ENCODE results near the gene PDE11A. TPM values are rescaled to one million over a fixed set of nuclear protein-coding genes. Genes with fewer than 3 reads are reported as not detected.
"Not testable (repeated sequence)": the region's sequence is repeated elsewhere in the genome, so short reads cannot be mapped to it uniquely, and the experiment has no call there.

PDE11A gene
- total RNA-seq, 1 donor from 2014 or later = 1.00 TPM

DNA sequence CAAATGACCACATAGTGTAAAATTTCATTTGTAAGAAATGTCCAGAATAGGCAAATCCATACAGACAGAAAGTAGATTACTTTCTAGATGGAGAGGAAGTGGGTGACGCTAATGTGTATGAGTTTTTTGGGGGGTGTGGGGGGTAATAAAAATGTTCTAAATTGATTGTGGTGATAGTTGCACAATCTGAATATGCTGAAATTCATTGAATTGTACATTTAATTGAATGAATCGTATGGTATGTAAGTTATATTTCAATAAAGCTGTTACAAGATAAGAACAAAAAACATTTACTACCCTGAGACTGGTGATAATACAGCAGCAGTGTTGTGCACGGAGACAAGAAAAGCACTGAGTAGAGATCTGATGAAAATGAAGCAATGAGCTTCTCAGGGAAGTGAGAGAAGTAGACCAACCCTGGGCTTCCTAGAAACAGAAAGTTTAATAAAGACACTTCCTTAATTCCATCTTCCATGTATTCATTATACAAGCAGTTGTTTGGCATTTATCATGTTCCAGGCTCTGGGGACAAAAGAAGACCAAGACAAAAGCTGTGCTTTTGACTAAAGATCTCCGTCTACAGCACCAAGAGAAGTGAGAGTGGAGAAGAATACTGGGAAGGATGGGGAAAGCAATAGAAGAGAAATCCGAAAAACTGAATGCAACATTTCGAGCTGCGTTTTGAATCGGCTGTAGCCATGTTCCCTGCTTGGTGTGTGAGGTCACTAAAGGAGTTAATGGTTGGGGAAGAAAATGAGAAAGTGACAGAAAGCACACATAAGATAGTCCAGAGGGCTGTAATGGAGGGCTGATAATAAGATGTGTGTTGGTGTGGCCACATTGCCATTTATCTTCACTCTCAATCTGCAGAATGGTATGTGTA is 1.8 kb upstream of the PDE11A start:
- DNase-seq (ENCODE audit: low spot score) = no peak

DNA sequence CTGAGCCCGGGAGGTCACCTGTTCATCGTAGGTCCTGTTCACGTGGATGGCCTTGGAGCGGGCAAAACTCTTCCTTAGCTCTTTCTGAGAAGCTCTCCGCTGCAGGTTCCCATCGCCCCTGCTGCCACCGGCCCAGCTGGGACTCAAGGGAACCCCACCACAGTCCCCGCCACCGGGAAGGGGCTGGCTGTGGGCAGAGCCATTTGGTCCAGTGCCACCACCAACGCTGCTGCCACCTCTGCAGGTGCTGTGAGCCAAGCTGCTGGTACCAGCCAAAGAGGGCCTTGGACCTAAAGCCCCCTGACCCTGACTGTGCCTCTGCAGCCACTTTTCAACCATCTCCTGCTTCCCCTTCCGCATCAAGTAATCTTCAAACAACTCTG is 586 bp downstream of the PDE11A start:
- no peak for DNase-seq (ENCODE audit: low spot score)

DNA sequence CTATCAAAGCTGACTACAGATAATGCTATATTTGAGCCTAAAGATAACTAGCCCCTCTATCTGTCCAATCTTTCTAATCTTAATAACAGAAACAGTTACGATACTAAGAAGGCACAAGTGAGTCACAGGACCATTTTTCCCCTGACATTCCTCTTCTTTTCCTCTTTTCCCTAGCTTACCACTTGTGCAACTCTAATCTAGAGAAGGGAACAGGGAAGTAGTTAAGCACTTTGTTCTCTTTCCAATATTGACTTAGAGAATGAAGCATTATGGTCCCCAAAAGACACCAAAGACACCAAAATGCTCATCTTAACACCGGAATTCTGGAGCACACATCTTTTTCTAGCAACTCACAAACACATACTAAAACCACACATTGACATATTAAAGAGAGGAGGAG is 1.8 kb downstream of the PDE11A start:
- DNase-seq (ENCODE audit: low spot score) = no peak

DNA sequence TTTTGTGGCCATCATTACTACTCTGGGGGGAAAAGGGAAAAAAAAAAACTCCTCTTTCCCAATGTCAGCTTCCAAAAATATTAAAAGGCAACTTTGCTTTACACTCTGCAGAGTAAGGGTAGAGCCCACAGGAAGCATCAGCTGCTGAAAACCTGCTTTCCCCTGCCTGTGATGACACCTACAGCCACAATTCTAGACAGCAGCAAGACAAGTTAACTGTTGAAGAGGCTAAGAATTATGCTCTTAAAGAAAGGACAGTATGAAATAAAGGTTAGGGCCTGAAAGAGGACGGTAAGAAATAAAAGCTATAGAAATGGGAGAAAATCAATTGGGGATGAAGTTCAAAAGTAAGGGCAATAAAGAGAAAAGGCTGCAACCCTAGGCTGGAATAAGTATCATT is 3.0 kb downstream of the PDE11A start:
- no peak for DNase-seq (ENCODE audit: low spot score)

DNA sequence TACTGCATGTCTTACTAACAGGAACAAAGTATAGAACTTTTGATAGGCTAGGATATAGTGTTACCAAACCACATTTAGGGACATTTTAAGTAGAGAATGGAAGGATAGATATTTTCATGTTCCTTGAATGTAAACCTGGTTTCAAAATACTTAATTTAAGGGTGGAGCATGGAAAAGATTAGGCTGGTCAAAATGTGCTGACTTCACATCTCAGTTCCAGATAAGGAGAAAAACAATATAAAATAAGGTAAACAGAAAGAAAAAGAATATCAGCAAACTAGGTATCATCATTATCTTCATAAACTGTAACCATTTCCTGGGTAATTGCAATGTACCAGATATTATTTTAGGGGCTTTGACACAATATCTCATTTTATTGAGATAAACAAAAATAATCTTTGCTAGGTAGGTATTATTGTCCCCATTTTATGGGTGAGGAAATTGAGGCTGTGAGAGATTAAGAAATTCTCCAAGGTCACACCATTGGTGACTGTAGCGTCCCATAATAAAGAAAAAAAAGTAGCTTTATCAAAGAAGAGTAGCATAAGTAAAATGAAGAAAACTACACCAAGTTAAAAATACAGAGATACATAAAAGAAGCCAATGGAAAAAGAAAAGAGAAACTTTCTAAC is 3.6 kb downstream of the PDE11A start:
- no peak for DNase-seq (ENCODE audit: low spot score)

DNA sequence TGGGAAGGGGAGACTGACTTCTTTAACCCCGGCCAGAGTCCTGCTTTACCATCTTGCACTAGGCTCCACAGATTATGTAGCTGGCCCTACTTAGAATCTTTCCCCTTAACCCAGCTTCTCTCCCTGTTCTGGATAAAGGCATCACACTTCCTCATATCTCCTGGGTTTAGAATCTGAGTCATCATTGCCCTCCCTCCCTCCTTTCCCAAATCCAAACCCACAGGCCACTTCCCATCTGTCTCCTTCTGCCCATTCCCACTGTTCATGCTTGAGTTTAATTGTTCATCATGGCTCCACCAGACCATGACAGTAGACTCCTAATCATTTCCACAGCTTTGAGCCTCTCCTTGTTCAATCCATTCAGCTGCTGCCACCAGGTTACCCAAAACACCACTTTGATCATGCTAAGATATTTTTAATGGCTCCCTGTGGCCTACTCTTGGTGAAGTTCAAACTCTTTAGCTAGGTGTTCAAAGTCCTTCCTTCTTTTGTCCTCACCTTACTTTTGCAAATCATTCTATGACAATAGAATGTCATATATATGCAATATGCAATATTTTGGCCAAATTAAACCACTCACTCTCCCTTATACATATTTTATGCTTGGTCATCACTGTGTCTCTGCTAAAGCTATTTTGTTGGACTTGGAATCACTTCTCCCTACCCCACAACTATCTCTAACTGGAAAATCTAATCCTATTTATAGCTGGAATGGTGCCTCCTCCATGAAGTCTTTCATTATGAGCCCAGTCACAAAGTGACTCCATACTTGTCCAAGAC is 5.5 kb downstream of the PDE11A start:
- DNase-seq (ENCODE audit: low spot score) = no peak

DNA sequence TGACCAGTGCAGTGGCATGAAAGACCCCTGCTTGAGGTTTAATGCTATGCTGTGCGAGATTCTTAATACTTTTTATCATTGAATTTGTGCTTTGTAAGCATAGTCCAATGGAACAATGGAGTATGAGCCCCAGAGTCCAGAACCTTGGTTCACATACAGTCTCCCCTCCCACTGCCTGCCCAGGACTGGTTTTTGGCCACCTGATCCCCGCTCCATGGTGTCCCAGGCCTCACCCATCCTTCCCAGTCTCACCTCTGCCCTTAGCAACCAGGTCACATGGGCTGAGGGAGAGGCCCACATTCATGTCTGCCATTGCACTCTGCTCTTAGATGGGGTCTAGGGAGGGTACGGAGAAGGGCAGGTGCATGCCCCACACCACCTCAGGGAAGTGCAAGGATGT is 6.3 kb downstream of the PDE11A start:
- no peak for DNase-seq (ENCODE audit: low spot score)

DNA sequence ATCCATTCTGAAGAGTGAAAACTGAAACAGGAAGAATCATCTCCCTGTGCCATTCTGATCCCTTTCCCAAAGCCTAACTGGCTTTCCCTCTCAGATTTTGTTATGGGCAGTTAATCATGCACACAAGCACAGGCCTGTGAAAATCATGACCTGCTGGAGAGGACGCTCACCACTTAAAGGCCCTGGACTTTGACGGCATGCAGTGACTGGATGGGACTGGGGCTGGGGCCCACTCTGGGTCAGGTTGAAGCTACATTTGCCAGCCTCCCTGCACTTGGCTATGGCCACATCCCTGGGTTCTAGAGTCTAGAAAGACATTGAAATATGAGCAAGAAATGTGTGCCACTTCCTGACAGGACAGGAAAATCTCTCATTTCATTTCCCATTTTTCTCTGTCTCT is 12.9 kb downstream of the PDE11A start:
- DNase-seq (ENCODE audit: low spot score) = no peak

DNA sequence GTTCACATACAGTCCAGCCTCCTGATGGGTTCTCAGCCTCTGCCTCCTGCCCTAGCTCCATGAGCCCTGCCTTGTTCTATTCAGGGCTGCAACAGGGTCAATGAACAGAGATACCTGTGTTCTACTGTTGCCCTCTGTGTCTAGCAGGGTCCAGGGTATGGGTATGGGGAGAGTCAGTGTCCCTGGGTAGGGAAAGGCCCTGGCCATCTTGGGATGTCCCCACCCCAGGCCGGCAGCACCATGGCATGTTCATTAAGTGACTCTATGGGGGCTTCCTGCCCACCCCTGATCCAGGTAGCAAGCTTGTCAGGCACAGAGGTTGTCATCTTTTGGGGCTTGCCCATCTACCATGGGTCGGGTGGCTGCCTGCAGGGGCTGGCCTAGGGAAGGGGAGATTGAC is 13.5 kb downstream of the PDE11A start:
- no peak for DNase-seq (ENCODE audit: low spot score)

DNA sequence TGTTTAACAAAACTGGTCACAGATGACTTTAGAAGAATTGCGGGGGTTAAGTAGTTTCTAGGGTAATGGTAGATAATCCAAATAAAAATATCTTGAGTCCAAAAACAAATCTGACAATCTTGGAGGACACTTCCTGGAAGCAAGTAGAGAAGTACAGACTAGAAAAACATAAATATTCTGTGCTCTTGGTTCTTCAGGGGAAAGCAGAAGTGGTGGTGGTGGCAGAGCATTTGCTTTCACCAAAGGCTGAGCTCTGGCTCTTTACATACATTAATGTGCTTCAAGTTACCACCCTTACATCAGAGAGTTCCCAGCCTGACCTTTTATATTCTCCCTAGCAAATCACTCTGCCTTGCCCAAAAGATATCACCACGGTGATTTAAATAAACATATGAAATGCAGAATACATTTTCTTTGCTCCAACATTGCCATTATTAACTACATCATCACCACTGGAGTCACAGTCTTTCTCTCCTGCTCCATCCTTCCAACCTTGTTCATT is 15.3 kb downstream of the PDE11A start:
- no peak for DNase-seq (ENCODE audit: low spot score)

DNA sequence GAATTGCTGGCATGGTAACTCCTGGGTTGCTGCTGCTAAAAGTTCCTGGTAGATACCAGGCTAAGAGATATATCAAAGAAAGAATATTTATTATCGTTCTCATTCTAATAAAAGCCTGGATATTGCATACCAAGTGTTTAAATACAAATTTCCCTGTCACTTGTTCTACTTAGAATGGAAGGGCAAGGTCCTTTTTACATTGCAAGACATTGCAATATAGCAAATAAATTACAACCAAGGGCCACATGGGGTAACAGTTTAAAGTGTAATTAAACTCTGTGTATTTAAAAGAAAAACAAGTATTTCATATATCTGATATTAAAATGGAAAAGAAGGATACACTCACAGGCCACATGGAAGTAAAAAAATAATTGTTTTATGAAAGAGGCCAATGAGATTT is 16.2 kb downstream of the PDE11A start:
- DNase-seq (ENCODE audit: low spot score) = no peak

DNA sequence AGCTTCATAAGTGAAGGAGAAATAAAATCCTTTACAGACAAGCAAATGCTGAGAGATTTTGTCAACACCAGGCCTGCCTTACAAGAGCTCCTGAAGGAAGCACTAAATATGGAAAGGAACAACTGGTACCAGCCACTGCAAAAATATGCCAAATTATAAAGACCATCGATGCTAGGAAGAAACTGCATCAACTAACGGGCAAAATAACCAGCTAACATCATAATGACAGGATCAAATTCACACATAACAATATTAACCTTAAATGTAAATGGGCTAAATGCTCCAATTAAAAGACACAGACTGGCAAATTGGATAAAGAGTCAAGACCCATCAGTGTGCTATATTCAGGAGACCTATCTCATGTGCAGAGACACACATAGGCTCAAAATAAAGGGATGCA is 21.3 kb downstream of the PDE11A start:
- DNase-seq (ENCODE audit: low spot score) = not testable (repeated sequence)

DNA sequence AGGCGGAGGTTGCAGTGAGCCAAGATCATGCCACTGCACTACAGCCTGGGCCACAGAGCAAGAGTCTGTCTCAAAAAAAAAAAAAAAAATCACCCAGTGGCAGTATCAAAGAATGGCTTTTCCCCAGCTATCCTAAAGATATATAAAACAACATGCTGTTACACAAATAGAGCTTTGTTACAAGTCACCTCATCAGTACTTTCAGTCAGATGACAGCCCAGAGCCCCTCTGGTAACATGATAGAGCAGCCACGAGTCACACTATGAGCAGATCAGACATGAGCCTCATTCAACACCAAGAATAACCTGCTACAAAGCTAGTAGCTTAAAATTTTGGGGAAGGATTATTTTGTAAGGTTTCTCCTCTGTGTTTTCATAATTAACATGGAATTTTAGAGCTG is 25.2 kb downstream of the PDE11A start:
- no peak for DNase-seq (ENCODE audit: low spot score)

DNA sequence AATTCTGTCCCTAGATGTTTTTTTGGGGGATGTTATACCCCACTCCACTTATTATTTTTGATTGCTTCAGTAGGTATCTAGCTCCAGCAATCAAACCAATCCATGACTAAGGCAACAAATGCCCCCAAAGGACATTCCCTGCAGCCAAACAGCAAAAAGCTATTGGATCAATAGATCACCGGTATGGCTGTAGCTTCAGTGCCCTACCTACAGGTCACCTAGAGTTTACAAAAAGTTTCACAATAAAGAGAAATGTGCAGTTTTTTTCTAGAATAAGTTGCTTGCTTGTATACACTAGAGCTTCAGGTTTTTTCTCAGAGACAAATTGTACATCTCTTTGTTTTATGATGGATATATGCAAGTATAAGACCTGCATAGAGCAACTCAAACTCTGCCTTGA is 27.7 kb downstream of the PDE11A start:
- no peak for DNase-seq (ENCODE audit: low spot score)

DNA sequence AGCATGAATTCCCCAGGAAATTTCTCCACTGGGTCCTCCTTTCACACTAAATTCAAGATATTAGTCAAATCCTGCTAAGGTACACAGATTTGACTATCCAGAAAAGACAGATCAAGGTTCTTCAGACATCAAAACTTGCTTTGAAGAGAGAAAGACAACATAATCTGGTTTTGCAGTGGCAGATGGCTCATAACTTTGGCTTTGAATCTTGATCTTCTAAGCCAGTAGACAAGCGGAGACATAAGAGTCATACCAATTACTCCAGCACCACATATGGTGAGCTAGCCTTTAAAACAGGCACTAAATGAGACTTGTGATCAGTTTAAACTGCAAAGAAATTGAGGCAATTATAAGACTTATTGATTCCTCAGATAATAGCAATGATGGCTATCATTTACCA is 29.3 kb downstream of the PDE11A start:
- no peak for DNase-seq (ENCODE audit: low spot score)

DNA sequence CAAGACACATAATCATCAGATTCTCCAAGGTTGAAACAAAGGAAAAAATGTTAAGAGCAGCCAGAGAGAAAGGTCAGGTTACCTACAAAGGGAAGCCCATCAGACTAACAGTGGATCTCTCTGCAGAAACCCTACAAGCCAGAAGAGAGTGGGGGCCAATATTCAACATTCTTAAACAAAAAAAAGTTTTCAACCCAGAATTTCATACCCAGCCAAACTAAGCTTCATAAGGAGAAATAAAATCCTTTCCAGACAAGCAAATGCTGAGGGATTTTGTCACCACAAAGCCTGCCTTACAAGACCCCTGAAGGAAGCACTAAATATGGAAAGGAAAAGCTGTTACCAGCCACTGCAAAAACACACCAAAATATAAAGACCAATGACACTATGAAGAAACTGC is 39.0 kb downstream of the PDE11A start:
- DNase-seq (ENCODE audit: low spot score) = not testable (repeated sequence)

DNA sequence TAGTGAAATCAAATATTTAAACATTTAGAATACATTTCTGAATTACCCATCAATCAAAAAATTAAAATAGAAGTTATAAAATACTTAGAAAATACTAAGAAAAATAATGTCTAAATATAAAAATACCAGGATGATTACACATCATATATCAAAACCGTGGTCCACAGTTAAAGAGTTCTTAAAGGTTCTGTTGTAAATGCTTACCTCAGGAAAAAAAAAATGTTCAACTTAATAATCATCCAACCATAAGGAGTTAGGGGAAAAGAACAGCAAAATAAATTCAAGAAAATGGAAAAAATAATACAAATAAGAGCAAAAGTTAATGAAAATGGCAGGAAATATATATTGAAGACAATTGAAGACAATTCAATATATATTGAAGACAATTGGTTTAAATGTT is 43.2 kb downstream of the PDE11A start:
- DNase-seq (ENCODE audit: low spot score) = no peak

DNA sequence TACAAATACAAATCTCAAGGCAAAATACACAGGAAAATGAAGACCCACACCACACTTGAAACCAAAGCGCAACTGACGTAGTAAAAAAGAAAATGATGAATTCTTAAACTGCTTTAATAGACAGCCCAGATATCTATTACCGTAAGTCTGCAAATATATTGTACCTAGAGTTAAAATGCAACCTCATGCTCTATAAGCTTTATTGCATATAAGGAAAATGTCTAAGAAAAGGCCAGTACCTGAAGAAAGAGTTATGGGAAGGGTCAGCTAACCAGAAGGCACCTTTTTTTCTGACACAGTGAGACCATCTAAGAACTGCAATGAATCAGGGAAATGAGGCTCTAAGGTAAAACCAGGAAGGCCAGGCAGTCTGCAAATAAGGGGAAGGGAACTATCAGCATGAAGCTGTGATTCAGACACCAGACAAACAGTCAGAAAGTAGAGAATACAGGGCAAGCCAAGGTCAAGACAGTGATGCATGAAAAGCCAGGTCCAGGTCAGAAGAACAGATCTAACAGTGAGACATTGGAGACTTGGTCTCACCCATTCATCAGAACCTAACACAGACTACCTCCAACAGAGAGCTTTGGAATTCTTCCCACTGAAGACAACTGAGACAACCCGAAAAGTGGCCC is 46.9 kb downstream of the PDE11A start:
- DNase-seq (ENCODE audit: low spot score) = no peak

DNA sequence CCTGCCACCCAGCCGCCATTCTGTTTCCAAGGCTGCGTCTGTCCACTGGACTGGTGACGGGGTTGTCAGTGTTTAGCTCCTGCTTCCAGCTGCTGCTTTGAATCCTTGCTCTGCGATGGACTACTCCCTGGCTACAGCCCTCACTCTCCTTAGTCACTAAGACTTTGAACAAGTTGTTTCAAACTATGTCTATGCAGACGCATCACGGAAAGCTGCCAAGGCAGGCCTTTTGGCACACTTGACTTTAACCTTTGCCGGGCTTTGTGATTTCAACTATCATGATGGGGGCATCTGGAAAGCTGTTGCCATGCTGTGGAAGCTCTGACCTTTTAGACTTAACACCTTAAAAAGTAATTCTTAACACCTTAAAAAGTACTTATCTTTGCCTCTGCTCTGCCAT is 54.4 kb downstream of the PDE11A start:
- no peak for DNase-seq (ENCODE audit: low spot score)

DNA sequence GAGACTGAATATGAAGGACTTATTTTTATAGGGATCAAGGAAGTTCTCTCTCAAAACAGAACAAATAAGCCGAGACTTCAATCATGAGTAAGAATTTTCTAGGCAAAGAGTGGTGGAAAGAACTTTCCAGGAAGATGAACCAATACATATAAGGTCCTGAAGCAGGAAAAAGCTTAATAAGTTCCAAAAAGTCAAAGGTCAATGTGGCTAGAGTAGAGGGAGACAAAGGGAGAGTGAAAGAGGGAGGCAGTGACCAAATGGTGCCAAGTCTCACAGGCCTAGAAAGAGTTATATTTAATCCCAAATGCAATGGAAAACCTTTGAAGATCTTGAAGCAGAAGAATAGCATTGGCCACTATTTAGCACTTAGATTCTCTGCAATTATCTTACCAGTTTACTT is 56.0 kb downstream of the PDE11A start:
- DNase-seq (ENCODE audit: low spot score) = no peak

DNA sequence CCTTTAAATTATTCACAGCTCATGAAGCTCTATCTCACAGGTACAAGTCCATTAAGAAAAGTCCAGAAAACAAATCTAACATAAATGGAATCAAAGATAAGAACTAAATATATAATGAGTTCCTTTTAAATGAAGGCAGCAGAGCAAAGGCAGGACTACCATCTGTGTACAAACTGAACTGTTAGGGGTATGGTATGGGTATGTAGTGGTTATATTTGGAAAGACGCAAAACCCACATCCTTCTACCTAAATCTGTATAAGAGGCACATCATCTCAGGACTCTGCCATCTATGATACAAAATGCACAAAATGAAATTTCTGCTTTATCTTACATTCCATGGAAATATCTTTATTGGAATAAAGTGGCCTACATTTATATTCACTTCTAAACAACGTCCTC is 59.9 kb downstream of the PDE11A start:
- no peak for DNase-seq (ENCODE audit: low spot score)

DNA sequence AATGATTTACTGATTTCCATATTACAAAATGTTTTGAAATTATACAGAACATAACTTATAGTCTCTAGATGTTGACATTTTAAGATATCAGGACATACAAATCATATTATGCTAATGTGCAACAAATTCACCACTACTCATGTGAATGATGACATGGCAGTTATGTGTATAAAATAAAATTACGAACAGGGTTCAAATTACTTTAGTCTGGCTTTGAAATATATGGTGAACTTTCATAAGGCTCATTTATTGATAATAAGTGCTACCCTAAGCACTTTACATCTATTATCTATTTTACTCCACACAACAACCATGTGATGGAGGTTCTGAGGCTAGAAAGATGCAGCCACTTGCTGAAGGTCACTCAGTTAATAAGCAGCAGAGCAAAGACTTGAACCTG is 62.8 kb downstream of the PDE11A start:
- DNase-seq (ENCODE audit: low spot score) = no peak

Measured in mesenteric fat pad (tissue), 1 donor.